Activated naive CD8-positive, alpha-beta T cell (primary cell): ENCODE data around the gene TPRG1.

Experiments used
- H3K27ac Mint-ChIP-seq: one replicate; pipeline ENCODE4 v1.8.0; 2021; ENCODE audit warnings: mixed read lengths
- H3K27me3 Mint-ChIP-seq: one replicate; pipeline ENCODE4 v1.8.0; 2021; ENCODE audit warnings: mixed read lengths
- H3K36me3 Mint-ChIP-seq: one replicate; pipeline ENCODE4 v1.8.0; 2021; ENCODE audit warnings: mixed read lengths
- H3K4me1 Mint-ChIP-seq: one replicate; pipeline ENCODE4 v1.8.0; 2021; ENCODE audit warnings: low read depth, mixed read lengths
- H3K4me3 Mint-ChIP-seq: one replicate; pipeline ENCODE4 v1.8.0; 2021; ENCODE audit warnings: mild to moderate bottlenecking, mixed read lengths
- H3K9me3 Mint-ChIP-seq: one replicate; pipeline ENCODE4 v1.8.0; 2021; ENCODE audit warnings: low read depth, mixed read lengths

Gene TPRG1

GRCh38 chr3:189353318-189353965 lies 181.7 kb downstream of the TPRG1 start:
- Mint-ChIP-seq H3K27ac (no peak overlapping the region), H3K36me3 (no peaks in the 10 kb centered on the region), H3K4me1 (peaks cover 29% of the 10 kb centered on the region), H3K27me3 (no peaks in the 10 kb centered on the region), H3K4me3 (no peak overlapping the region), H3K9me3 (no peaks in the 10 kb centered on the region)

- no peaks in the 10 kb centered on the region for H3K27me3 Mint-ChIP-seq
- H3K4me1 Mint-ChIP-seq: peaks cover 30% of the 10 kb centered on the region
- H3K4me3 Mint-ChIP-seq: no peak overlapping the region
- no peaks in the 10 kb centered on the region for H3K9me3 Mint-ChIP-seq
- no peaks in the 10 kb centered on the region for H3K36me3 Mint-ChIP-seq
- no peak overlapping the region for H3K27ac Mint-ChIP-seq
Observed at GRCh38 chr3:189353988-189354889, 182.5 kb downstream of the TPRG1 start.

DNA sequence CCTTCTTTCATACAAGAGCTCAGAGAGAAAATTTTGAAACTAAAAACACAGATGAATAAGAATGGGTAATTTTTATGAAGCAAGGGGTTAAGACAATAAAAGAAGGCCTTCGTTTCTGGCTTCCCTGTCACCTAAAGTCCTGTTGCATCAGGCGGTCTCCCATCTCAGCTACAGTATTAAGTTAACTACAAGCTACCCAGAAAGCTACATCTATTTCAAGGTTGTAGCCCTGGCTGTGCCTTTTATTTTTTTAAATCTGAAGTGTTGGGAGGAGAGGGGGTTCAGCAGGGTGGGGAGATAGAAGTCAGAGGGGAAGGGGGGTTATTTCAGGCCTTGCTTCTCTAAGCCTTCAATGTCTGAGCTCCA lies 183.3 kb downstream of the TPRG1 start:
- H3K36me3 Mint-ChIP-seq: no peaks in the 10 kb centered on the region
- peaks cover 31% of the 10 kb centered on the region for H3K4me1 Mint-ChIP-seq
- no peak overlapping the region for H3K27ac Mint-ChIP-seq
- no peak overlapping the region for H3K4me3 Mint-ChIP-seq
- H3K27me3 Mint-ChIP-seq: no peaks in the 10 kb centered on the region
- H3K9me3 Mint-ChIP-seq: no peaks in the 10 kb centered on the region

DNA sequence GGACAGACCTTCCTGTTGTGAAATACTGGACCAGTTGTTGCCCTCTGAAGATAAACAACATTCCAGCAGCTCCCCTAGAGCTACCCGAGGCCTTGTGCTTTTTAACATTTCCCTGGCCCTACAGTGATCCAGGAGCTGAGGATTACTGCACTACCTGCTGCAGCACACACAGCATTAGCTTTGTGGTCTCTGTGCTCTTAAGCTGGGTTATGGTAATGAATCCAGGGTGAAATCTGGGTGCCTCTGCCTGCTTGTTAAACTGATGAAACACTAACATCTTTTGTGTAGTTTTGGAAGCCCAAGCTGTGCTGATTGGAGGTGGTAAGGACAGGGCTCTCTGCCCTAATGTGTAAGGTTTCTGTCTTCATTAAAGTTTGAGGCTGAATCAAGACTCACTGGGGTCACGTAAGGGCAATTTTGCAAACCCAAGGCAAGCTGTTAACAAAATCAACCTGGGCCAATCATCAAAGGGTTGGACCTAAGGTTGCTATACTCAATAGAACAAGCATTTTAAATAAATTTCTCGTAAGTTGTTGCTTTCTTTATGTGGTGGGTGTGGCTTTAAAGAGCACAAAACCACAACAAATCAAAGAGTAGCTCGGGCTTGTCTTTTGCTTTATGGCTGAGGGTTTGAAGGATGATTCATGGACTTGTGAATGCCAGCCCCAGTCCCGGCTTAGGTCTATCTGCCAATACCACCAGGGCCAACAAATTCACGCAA lies 183.9 kb downstream of the TPRG1 start:
- Mint-ChIP-seq H3K4me3 (peak overlapping the region; percentile 52), H3K36me3 (no peaks in the 10 kb centered on the region), H3K4me1 (peaks cover 32% of the 10 kb centered on the region), H3K27me3 (no peaks in the 10 kb centered on the region), H3K27ac (peak overlapping the region; percentile 67), H3K9me3 (no peaks in the 10 kb centered on the region)

DNA sequence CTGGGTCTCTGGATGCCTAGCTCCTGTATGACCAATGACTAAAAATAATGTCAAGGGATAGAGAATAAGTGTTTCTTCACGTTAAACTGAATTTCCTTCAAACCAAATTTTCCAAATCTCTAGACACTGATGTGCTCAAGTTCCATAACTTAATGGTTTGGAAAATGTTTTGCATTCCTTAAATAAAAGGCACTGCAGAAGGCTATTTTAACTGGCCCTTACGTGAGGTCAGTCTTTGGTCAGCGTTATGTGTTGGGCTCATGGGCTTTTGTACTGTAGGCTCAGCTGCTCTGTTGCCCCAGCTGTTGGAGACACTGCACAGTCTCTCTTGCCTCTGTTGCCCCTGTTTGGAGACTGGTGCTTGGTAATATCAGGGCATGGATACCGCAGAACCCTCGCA lies 188.5 kb downstream of the TPRG1 start:
- Mint-ChIP-seq H3K4me1 (peaks cover 23% of the 10 kb centered on the region), H3K27ac (no peak overlapping the region), H3K27me3 (no peaks in the 10 kb centered on the region), H3K36me3 (no peaks in the 10 kb centered on the region), H3K4me3 (no peak overlapping the region), H3K9me3 (no peaks in the 10 kb centered on the region)

DNA sequence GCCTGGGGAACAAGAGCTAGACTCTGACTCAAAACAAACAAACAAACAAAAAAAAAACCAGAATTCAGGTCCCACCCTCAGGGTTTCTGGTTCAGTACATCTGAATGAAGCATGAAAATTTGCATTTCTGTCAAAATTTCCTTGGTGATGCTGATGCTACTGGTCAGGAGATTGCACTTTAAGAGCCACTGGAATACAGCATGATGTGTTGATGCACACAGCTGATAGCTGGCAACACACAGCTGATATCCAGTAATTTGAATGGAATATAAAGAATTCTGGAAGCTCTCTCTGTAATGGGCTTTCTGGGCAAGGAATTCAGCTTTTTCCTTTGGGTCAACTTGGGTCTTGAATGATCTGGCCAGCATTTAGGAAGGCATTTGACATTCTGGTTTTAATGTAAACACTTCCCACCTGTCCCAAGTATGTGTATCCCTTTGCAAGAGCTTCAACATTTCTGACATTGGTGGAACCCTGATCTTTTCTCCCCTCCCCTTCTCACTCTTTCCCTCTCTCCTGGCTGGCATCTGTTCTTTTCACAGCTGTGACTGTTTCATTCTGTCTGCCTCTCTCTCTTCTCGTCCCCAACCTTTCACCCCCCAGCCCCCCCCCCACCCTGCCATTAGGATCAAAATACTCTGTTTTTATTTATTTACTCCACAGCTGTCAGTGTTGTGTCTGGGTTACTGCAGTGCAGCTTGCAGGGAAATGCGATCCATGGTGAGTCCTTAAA lies 189.5 kb downstream of the TPRG1 start:
- Mint-ChIP-seq H3K36me3 (no peaks in the 10 kb centered on the region), H3K9me3 (no peaks in the 10 kb centered on the region), H3K27me3 (no peaks in the 10 kb centered on the region), H3K4me1 (peaks cover 14% of the 10 kb centered on the region), H3K4me3 (no peak overlapping the region), H3K27ac (no peak overlapping the region)

DNA sequence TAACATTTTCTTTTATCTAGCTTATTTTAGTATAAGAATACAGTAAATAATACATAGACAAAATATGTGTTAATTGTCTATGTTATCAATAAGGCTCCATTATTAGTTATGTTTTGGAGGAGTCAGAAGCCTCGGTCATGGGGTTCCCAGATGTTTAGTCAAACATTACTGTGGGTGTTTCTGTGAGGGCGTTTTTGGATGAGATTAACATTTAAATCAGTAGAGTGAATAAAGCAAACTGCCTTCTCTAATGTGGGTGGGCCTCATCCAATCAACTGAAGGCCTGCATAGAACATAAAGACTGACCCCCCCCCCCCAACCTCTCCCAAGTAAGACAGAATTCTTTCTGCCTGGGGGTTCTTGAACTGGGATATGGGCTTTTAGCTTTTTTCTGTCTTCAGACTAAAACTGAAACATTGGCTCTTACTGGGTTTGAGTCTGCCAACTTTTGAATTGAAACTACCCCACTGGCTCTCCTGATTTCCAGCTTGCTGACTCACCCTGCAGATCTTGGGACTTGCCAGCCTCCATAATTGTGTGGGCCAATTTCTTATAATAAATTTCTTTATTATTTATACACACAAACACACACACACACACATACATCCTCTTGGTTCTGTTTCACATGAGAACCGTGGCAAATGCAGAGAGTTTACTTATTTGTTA lies 192.0 kb downstream of the TPRG1 start:
- Mint-ChIP-seq H3K4me3 (no peak overlapping the region), H3K9me3 (no peaks in the 10 kb centered on the region), H3K36me3 (no peaks in the 10 kb centered on the region), H3K27me3 (no peaks in the 10 kb centered on the region), H3K27ac (no peak overlapping the region), H3K4me1 (peaks cover 7% of the 10 kb centered on the region)

GRCh38 chr3:189365609-189366564 lies 194.1 kb downstream of the TPRG1 start:
- no peak overlapping the region for H3K27ac Mint-ChIP-seq
- H3K9me3 Mint-ChIP-seq: no peaks in the 10 kb centered on the region
- no peaks in the 10 kb centered on the region for H3K27me3 Mint-ChIP-seq
- peaks cover 4% of the 10 kb centered on the region for H3K4me1 Mint-ChIP-seq
- H3K36me3 Mint-ChIP-seq: no peaks in the 10 kb centered on the region
- no peak overlapping the region for H3K4me3 Mint-ChIP-seq

DNA sequence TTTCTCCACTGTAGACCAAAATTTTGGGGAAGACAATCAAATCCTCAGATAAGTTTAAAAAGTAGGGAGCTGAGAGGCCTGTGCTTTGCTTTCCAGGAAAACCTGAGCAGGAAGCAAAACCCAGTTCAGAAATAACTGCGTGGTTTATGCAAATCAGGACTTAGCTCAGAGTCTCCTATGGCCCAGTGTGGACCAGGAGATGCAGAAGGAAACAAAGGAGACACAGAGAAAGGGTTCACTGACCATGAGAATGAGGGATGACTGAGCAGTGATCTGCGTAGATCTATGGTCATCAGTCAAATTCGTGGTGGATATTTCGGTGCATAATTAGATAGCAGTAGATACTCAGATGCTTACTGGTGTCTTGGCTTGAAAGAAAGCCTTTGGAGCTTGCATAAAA lies 196.6 kb downstream of the TPRG1 start:
- Mint-ChIP-seq H3K36me3 (no peaks in the 10 kb centered on the region), H3K4me1 (peaks cover 3% of the 10 kb centered on the region), H3K27ac (no peak overlapping the region), H3K27me3 (no peaks in the 10 kb centered on the region), H3K9me3 (no peaks in the 10 kb centered on the region), H3K4me3 (no peak overlapping the region)

GRCh38 chr3:189369636-189370035 lies 197.9 kb downstream of the TPRG1 start:
- no peaks in the 10 kb centered on the region for H3K36me3 Mint-ChIP-seq
- H3K27me3 Mint-ChIP-seq: no peaks in the 10 kb centered on the region
- no peak overlapping the region for H3K27ac Mint-ChIP-seq
- H3K4me1 Mint-ChIP-seq: peaks cover 3% of the 10 kb centered on the region
- no peak overlapping the region for H3K4me3 Mint-ChIP-seq
- no peaks in the 10 kb centered on the region for H3K9me3 Mint-ChIP-seq

- Mint-ChIP-seq H3K27ac (no peak overlapping the region), H3K4me3 (no peak overlapping the region), H3K36me3 (peaks cover 3% of the 10 kb centered on the region), H3K4me1 (peaks cover 3% of the 10 kb centered on the region), H3K27me3 (no peaks in the 10 kb centered on the region), H3K9me3 (peaks cover 7% of the 10 kb centered on the region)
Observed at GRCh38 chr3:189372243-189372642, 200.5 kb downstream of the TPRG1 start.
